GM23248 (cell line): ENCODE results near the gene EVA1C. TPM values are rescaled to one million over a fixed set of nuclear protein-coding genes. Genes with fewer than 3 reads are reported as not detected.
"Not testable (repeated sequence)": the region's sequence is repeated elsewhere in the genome, so short reads cannot be mapped to it uniquely, and the experiment has no call there.

ENCODE experiments used
- DNase-seq: peaks from one replicate; pipeline ENCODE4 v3.0.0-alpha.2; 2015
- H2AFZ ChIP-seq: fragments of 200-600 bp; sonication (generic); 2 replicates; pipeline ENCODE4 v1.6.1; 2016; ENCODE audit warnings: antibody characterized with exemption
- H3F3A ChIP-seq: fragments of 200-600 bp; sonication (generic); 2 replicates; pipeline ENCODE4 v1.6.1; 2016; ENCODE audit warnings: mild to moderate bottlenecking, antibody characterized with exemption, mixed run types; ENCODE audit not compliant: insufficient read depth
- H3K27ac ChIP-seq: fragments of 200-600 bp; sonication (generic); 2 replicates; pipeline ENCODE4 v1.5.1; 2016; ENCODE audit warnings: mild to moderate bottlenecking
- H3K27me3 ChIP-seq: fragments of 200-600 bp; sonication (generic); replicated peaks from 2 replicates; pipeline ENCODE4 v1.6.1; 2016; ENCODE audit warnings: mild to moderate bottlenecking; ENCODE audit not compliant: insufficient read depth
- H3K36me3 ChIP-seq: fragments of 200-600 bp; sonication (generic); 2 replicates; pipeline ENCODE4 v1.6.1; 2016; ENCODE audit warnings: low read depth, mild to moderate bottlenecking
- H3K4me1 ChIP-seq: fragments of 200-600 bp; sonication (generic); 2 replicates; pipeline ENCODE4 v1.6.1; 2016; ENCODE audit warnings: mild to moderate bottlenecking; ENCODE audit not compliant: insufficient read depth
- H3K4me2 ChIP-seq: fragments of 200-600 bp; sonication (generic); one replicate; pipeline ENCODE4 v1.6.1; 2016; ENCODE audit warnings: mild to moderate bottlenecking; ENCODE audit not compliant: unreplicated experiment
- H3K4me3 ChIP-seq: fragments of 200-600 bp; sonication (generic); 2 replicates; pipeline ENCODE4 v1.5.1; 2016; ENCODE audit warnings: mild to moderate bottlenecking
- H3K79me2 ChIP-seq: fragments of 200-600 bp; sonication (generic); 2 replicates; pipeline ENCODE4 v1.6.1; 2016; ENCODE audit warnings: mild to moderate bottlenecking; ENCODE audit not compliant: insufficient read depth
- H3K9ac ChIP-seq: fragments of 200-600 bp; sonication (generic); 2 replicates; pipeline ENCODE4 v1.6.1; 2016; ENCODE audit warnings: mild to moderate bottlenecking
- H3K9me2 ChIP-seq: fragments of 200-600 bp; sonication (generic); 2 replicates; pipeline ENCODE4 v1.6.1; 2016; ENCODE audit warnings: mixed run types, mild to moderate bottlenecking, moderate library complexity; ENCODE audit not compliant: insufficient read depth
- H3K9me3 ChIP-seq: fragments of 200-600 bp; sonication (generic); one replicate; pipeline ENCODE4 v1.6.1; 2017; ENCODE audit warnings: low read depth
- H4K20me1 ChIP-seq: fragments of 200-600 bp; sonication (generic); 2 replicates; pipeline ENCODE4 v1.6.0; 2016; ENCODE audit not compliant: insufficient read depth
- EZH2 ChIP-seq: fragments of 200-600 bp; sonication (generic); IDR thresholded peaks from 2 replicates; pipeline ENCODE4 v1.6.1; 2018; ENCODE audit warnings: antibody characterized with exemption, mild to moderate bottlenecking; ENCODE audit not compliant: insufficient read depth, poor library complexity, severe bottlenecking
- EZH2phosphoT487 ChIP-seq: fragments of 200-600 bp; sonication (generic); IDR thresholded peaks from 2 replicates; pipeline ENCODE4 v1.6.1; 2018; ENCODE audit warnings: antibody characterized with exemption, moderate library complexity, mild to moderate bottlenecking, low read depth; ENCODE audit not compliant: insufficient read depth
- WGBS, 2 experiments: methylation state at CpG; one replicate each; pipeline ENCODE4 v1.1.6; 2015 to 2017; ENCODE audit warnings: low lambda C conversion rate in 2 of 2, low coverage in 1 of 2; ENCODE audit errors: missing lambda C conversion rate in 2 of 2; 5-methylcytosine and 5-hydroxymethylcytosine counted together
- in situ Hi-C: fragments of 300-500 bp; cut with MboI; formaldehyde crosslinking; loops from 2 replicates; pipeline ENCODE4 v1.15.0; 2020
- polyA plus RNA-seq: library from polyadenylated mRNA; unstranded; fragments of >200 nt; fragmentation: Nextera tagmentation; extraction: Ambion mirVana; gene quantifications from 2 replicates; pipeline ENCODE4 v1.2.1, GENCODE V29; 2016
- total RNA-seq: library from RNA; depleted of rRNA; stranded (reverse); fragments of >200 nt; shearing (Covaris generic); gene quantifications from 2 replicates; pipeline ENCODE4 v1.2.3, GENCODE V29; 2014

EVA1C gene
- total and polyA plus RNA-seq, 2 experiments from 2014 or later: 1.9 to 2.2 TPM

DNA sequence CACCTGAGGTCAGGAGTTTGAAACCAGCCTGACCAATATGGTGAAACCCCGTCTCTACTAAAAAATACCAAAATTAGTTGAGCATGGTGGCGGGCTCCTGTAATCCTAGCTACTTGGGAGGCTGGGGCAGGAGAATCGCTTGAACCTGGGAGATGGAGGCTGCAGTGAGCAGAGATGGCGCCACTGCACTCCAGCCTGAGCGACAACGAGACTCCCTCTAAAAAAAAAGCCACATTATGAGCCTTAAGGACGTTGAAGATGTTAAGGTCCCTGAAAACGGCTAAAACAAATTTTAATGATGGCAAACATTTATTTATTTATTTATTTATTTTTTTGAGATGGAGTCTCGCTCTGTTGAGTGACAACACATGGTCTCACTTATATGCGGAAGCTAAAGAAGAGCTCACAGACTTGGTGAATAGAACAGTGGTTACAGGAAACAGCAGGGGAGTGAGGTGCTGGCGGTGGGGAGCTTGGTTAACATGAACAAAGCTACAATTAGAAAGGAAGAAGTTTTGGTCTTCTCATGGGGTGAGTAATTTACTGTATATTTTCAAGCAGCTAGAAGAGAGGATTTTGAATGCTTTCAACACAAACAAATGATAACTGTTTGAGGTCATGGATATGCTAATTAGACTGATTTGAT is 125.8 kb downstream of the EVA1C start:
- H3K27ac ChIP-seq: no peak overlapping the region
- H3K4me1 ChIP-seq: no peaks in the 10 kb centered on the region
- no peaks in the 10 kb centered on the region for H3K27me3 ChIP-seq
- H4K20me1 ChIP-seq: no peaks in the 10 kb centered on the region
- WGBS, 2 experiments: 76 to 80% methylated on average over 11 of the region's 11 CpGs
- no peaks in the 10 kb centered on the region for H3K36me3 ChIP-seq
- H3K9me3 ChIP-seq: no peaks in the 10 kb centered on the region
- in situ Hi-C loops: no loop called here
- no peak overlapping the region for H3K9ac ChIP-seq
- no peaks in the 10 kb centered on the region for H3K9me2 ChIP-seq
- no peaks in the 10 kb centered on the region for H3F3A ChIP-seq
- TF ChIP-seq EZH2phosphoT487 (no peak), EZH2 (no peak)
- H3K4me2 ChIP-seq: no peak overlapping the region
- H3K79me2 ChIP-seq: no peaks in the 10 kb centered on the region
- no peak overlapping the region for H3K4me3 ChIP-seq
- H2AFZ ChIP-seq: no peak overlapping the region
- DNase-seq: no peak

DNA sequence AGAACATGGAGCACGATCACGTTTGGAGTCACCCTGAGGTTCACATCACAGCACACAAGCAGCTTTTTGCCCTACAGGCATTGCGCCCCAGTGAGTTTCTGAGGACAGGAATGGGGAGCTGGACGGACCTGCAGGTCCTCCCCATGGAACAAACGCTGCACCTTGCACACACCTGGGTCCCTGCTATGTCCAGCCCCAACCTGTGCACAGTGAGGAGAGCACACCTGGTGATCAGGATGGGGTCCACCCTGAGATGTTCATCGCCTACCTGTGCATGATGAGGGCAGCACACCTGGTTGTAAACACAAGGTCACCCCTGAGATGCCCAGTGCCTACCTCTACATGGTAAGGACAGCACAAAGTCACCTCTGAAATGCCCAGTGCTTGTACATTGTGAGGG is 126.9 kb downstream of the EVA1C start:
- no peak for TF ChIP-seq EZH2phosphoT487
- TF ChIP-seq EZH2: no peak
- Histone ChIP-seq H4K20me1 (no peaks in the 10 kb centered on the region), H3K4me3 (no peak overlapping the region), H3K9me2 (no peaks in the 10 kb centered on the region), H3K4me2 (no peak overlapping the region), H3K27me3 (no peaks in the 10 kb centered on the region), H3K9ac (no peak overlapping the region), H3K4me1 (no peaks in the 10 kb centered on the region), H3K36me3 (no peaks in the 10 kb centered on the region), H3F3A (no peaks in the 10 kb centered on the region), H3K27ac (no peak overlapping the region), H2AFZ (no peak overlapping the region), H3K79me2 (no peaks in the 10 kb centered on the region), H3K9me3 (no peaks in the 10 kb centered on the region)
- in situ Hi-C loops: no loop called here
- WGBS, 2 experiments: 69 to 76% methylated on average over 6 of the region's 6 CpGs
- DNase-seq: no peak

DNA sequence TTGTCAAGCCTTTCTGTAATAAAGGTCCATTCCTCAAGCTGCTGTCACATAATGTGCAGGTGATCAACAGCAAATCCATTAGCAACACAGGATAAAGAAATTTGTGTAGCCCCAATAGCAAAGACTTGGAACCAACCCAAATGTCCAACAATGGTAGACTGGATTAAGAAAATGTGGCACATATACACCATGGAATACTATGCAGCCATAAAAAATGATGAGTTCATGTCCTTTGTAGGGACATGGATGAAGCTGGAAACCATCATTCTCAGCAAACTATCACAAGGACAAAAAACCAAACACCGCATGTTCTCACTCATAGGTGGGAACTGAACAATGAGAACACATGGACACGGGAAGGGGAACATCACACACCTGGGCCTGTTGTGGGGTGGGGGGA is 130.6 kb downstream of the EVA1C start:
- H3K27ac ChIP-seq, H3F3A ChIP-seq, H3K27me3 ChIP-seq, H4K20me1 ChIP-seq, H3K4me1 ChIP-seq, H2AFZ ChIP-seq, DNase-seq, H3K4me2 ChIP-seq, H3K9me3 ChIP-seq, H3K79me2 ChIP-seq, H3K9me2 ChIP-seq, in situ Hi-C loops, H3K9ac ChIP-seq, H3K36me3 ChIP-seq, H3K4me3 ChIP-seq: not testable (repeated sequence)
- WGBS, 2 experiments: 97% methylated on average over 2 of the region's 2 CpGs; no CpG with 5 or more reads in 1 of the 2 experiments

DNA sequence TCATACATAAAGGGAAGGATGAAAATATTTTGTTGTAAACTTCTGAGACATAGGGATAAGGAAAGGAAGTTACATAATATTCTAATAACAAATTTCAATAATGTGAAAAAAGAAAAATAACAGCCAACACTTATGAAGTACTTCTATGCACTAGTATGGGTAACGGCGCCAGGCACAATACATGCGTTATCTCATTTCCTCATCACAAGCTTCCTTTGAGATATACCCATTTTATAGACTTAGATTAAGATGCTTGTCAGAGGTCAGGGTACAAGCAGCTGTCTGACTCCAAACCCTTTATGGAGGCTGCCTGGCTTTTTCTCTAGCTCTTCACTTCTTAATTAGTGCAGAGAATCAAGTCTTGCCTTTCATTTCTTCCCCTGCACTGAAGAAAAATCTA is 131.5 kb downstream of the EVA1C start:
- Histone ChIP-seq H3K79me2 (no peaks in the 10 kb centered on the region), H3K9me3 (no peaks in the 10 kb centered on the region), H3K4me2 (no peak overlapping the region), H3K36me3 (no peaks in the 10 kb centered on the region), H3F3A (no peaks in the 10 kb centered on the region), H3K27ac (no peak overlapping the region), H3K4me1 (peaks cover 4% of the 10 kb centered on the region; the same call in 1 of the 2 replicates), H2AFZ (no peak overlapping the region), H3K27me3 (no peaks in the 10 kb centered on the region), H3K9me2 (no peaks in the 10 kb centered on the region), H3K9ac (no peak overlapping the region), H3K4me3 (no peak overlapping the region), H4K20me1 (no peaks in the 10 kb centered on the region)
- WGBS, 2 experiments: 93 to 97% methylated on average over 3 of the region's 3 CpGs
- in situ Hi-C loops: no loop called here
- no peak for TF ChIP-seq EZH2phosphoT487
- no peak for TF ChIP-seq EZH2
- no peak for DNase-seq

DNA sequence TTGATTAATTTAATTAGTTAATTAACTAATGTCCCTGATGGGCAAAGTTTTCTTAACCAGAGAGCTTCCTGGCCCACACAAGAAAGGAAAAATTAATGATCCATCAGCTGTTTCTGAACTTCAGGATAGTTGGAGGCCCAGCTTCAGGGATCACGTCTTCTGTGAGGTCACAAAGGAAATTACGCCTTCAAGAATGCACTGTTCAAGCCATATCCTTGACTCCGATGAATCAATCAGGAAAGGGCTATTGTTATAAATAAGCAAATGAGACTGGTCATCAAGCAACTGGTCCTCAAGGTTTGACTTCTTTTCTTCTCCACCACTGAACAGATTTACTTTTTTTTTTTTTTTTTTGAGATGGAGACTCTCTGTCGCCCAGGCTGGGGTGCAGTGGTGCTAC is 132.2 kb downstream of the EVA1C start:
- in situ Hi-C loops: no loop called here
- Histone ChIP-seq H3K36me3 (no peaks in the 10 kb centered on the region), H2AFZ (no peak overlapping the region), H3K4me3 (no peak overlapping the region), H3K79me2 (no peaks in the 10 kb centered on the region), H3K9ac (no peak overlapping the region), H3K9me3 (no peaks in the 10 kb centered on the region), H3K27ac (no peak overlapping the region), H4K20me1 (no peaks in the 10 kb centered on the region), H3K9me2 (no peaks in the 10 kb centered on the region), H3K27me3 (no peaks in the 10 kb centered on the region), H3K4me1 (peaks cover 4% of the 10 kb centered on the region; the same call in 1 of the 2 replicates), H3F3A (no peaks in the 10 kb centered on the region), H3K4me2 (no peak overlapping the region)
- WGBS, 2 experiments: 93 to 96% methylated on average over 4 of the region's 4 CpGs
- TF ChIP-seq EZH2phosphoT487 (no peak), EZH2 (no peak)
- no peak for DNase-seq
